ENCODE results near the gene CYP2W1. TPM values are rescaled to one million over a fixed set of nuclear protein-coding genes. Genes with fewer than 3 reads are reported as not detected.

CYP2W1 gene
- total RNA-seq, 1 experiment from 2014 or later, result not detected

- Mint-ChIP-seq H3K4me1 (no peaks in the 10 kb centered on the region), H3K9me3 (peaks cover 4% of the 10 kb centered on the region; the same call in 1 of the 2 replicates), H3K4me3 (no peak overlapping the region), H3K27me3 (ENCODE audit: low read depth) (peaks cover 25% of the 10 kb centered on the region), H3K27ac (no peak overlapping the region), H3K36me3 (no peaks in the 10 kb centered on the region)
- POLR2A ChIA-PET, result no interaction called here
- CTCF ChIA-PET, result no interaction called here
- no peak for TF ChIP-seq GRHL2 (CRISPR knock-in tag; IDR thresholded peaks at IDR 0.05; ENCODE audit: insufficient replicate concordance, severe bottlenecking)
- TF ChIP-seq SOX15 (CRISPR knock-in tag; IDR thresholded peaks at IDR 0.05), result no peak
- no peak for TF ChIP-seq SP1 (CRISPR knock-in tag; conservative IDR thresholded peaks at IDR 0.05)
- TF ChIP-seq PRDM15 (CRISPR knock-in tag; IDR thresholded peaks at IDR 0.05), result no peak
- no peak for TF ChIP-seq E2F1 (CRISPR knock-in tag; IDR thresholded peaks at IDR 0.05)
- no peak for TF ChIP-seq SMAD4 (CRISPR knock-in tag; IDR thresholded peaks at IDR 0.05)
- no peak for TF ChIP-seq USF2 (CRISPR knock-in tag; IDR thresholded peaks at IDR 0.05)
- TF ChIP-seq TEAD1 (CRISPR knock-in tag; IDR thresholded peaks at IDR 0.05), result no peak
- TF ChIP-seq FOXJ3 (CRISPR knock-in tag; IDR thresholded peaks at IDR 0.05; ENCODE audit: borderline replicate concordance), result no peak
- TF ChIP-seq ETV6 (CRISPR knock-in tag; IDR thresholded peaks at IDR 0.05), result no peak
- no peak for TF ChIP-seq ELF4 (CRISPR knock-in tag; IDR thresholded peaks at IDR 0.05; ENCODE audit: low read depth)
- no peak for TF ChIP-seq NFYB (CRISPR knock-in tag; conservative IDR thresholded peaks at IDR 0.05; ENCODE audit: low read depth)
- no peak for TF ChIP-seq RORB (CRISPR knock-in tag; IDR thresholded peaks at IDR 0.05)
- TF ChIP-seq ATF3 (CRISPR knock-in tag; conservative IDR thresholded peaks at IDR 0.05), result no peak
- TF ChIP-seq ZBTB43 (CRISPR knock-in tag; IDR thresholded peaks at IDR 0.05), result no peak
- TF ChIP-seq PRRX2 (CRISPR knock-in tag; IDR thresholded peaks at IDR 0.05), result no peak
- TF ChIP-seq PREB (CRISPR knock-in tag; IDR thresholded peaks at IDR 0.05; ENCODE audit: borderline replicate concordance), result no peak
- TF ChIP-seq GTF2I (CRISPR knock-in tag; conservative IDR thresholded peaks at IDR 0.05), result no peak
- no peak for TF ChIP-seq ZNF317 (CRISPR knock-in tag; IDR thresholded peaks at IDR 0.05; ENCODE audit: borderline replicate concordance, low read depth)
- DNase-seq (ENCODE audit: low spot score), result no peak
- no peak for ATAC-seq
Measured at GRCh38 chr7:937856-938484, 45.0 kb upstream of the CYP2W1 start.
